Vagina (tissue), 2 donors: ENCODE results near the gene VIPR1. TPM values are rescaled to one million over a fixed set of nuclear protein-coding genes. Genes with fewer than 3 reads are reported as not detected.

Experiments
- DNase-seq, 2 donors: peaks; one replicate each; pipeline ENCODE4 v3.0.0-alpha.2; 2017; ENCODE audit errors: extremely low spot score in 2 of 2
- H3K27ac ChIP-seq: fragments of 200-600 bp; sonication (generic); one replicate; pipeline ENCODE4 v1.5.1; 2019
- H3K27me3 ChIP-seq: fragments of 200-600 bp; sonication (generic); one replicate; pipeline ENCODE4 v1.5.1; 2019
- H3K36me3 ChIP-seq, 2 donors: fragments of 200-600 bp; sonication (generic); one replicate each; pipeline ENCODE4 v1.5.1; 2017 to 2019
- H3K4me1 ChIP-seq: fragments of 200-600 bp; sonication (generic); one replicate; pipeline ENCODE4 v1.5.1; 2019
- H3K4me3 ChIP-seq, 2 donors: fragments of 200-600 bp; sonication (generic); 1 replicate in 1 of 2; 2 replicates in 1 of 2; pipeline ENCODE4 v1.5.1; 2016 to 2019
- H3K9me3 ChIP-seq: fragments of 200-600 bp; sonication (generic); one replicate; pipeline ENCODE4 v1.5.1; 2019
- POLR2A ChIP-seq, 2 donors: fragments of 450-650 bp; IDR thresholded peaks; one replicate each; pipeline ENCODE4 v1.6.1; 2017; ENCODE audit warnings: antibody characterized with exemption in 2 of 2, mild to moderate bottlenecking in 2 of 2, moderate library complexity in 2 of 2
- POLR2AphosphoS5 ChIP-seq, 2 donors: sonication (generic); formaldehyde crosslinking; IDR thresholded peaks; one replicate each; pipeline ENCODE4 v1.9.0; 2017; ENCODE audit warnings: antibody characterized with exemption in 2 of 2, mild to moderate bottlenecking in 2 of 2, low read depth in 1 of 2; ENCODE audit not compliant: insufficient read depth in 1 of 2
- intact Hi-C: fragments of 100-400 bp; cut with DNase I; formaldehyde crosslinking; loops from one replicate; pipeline ENCODE4 v1.15.1; 2023
- total RNA-seq: library from RNA; depleted of rRNA; stranded (reverse); fragments of >200 nt; gene quantifications from one replicate; pipeline ENCODE4 v1.2.3, GENCODE V29; 2016
- TF ChIP-seq, protein P1 (sequence below), 3 experiments: fragments of 450-650 bp in 2 of 3; fragments of 200-600 bp in 1 of 3; sonication (generic) in 1 of 3; IDR thresholded peaks; one replicate each; pipeline ENCODE4 v1.5.1; 2017 to 2019; ENCODE audit warnings: antibody characterized with exemption in 3 of 3, mild to moderate bottlenecking in 2 of 3, moderate library complexity in 2 of 3

VIPR1 gene
- total RNA-seq, 1 donor from 2014 or later = 9.3 TPM

DNA sequence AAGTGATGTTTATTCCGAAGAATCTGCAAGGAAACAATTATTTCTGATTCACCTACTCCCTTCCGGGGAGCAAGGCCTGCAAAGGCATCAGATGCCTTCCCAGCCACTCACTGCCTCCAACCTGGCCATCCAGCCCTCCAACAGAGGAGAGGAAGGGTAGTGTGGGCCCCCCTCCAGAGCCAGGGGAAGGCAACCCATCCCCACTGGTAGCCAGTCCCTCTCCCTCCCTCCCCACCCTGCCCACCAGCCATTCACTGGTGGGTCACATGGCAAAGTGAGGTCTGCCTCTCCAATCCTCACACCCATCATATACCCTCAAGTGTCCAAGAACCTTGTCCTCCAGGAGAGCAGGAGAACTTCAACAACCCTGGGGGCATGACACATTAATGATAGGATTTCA, 2.4 kb upstream of the VIPR1 start:
- H3K4me1 ChIP-seq = peaks cover 21% of the 10 kb centered on the region
- no peak overlapping the region for H3K27ac ChIP-seq
- H3K9me3 ChIP-seq = no peaks in the 10 kb centered on the region
- intact Hi-C loops = no loop called here
- TF ChIP-seq, protein P1, sequence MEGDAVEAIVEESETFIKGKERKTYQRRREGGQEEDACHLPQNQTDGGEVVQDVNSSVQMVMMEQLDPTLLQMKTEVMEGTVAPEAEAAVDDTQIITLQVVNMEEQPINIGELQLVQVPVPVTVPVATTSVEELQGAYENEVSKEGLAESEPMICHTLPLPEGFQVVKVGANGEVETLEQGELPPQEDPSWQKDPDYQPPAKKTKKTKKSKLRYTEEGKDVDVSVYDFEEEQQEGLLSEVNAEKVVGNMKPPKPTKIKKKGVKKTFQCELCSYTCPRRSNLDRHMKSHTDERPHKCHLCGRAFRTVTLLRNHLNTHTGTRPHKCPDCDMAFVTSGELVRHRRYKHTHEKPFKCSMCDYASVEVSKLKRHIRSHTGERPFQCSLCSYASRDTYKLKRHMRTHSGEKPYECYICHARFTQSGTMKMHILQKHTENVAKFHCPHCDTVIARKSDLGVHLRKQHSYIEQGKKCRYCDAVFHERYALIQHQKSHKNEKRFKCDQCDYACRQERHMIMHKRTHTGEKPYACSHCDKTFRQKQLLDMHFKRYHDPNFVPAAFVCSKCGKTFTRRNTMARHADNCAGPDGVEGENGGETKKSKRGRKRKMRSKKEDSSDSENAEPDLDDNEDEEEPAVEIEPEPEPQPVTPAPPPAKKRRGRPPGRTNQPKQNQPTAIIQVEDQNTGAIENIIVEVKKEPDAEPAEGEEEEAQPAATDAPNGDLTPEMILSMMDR (IDR thresholded peaks at IDR 0.05) = no peak
- TF ChIP-seq POLR2AphosphoS5 (IDR thresholded peaks at IDR 0.05; ENCODE audit: insufficient read depth in 1 of 2, low read depth in 1 of 2) (no peak), POLR2A (IDR thresholded peaks at IDR 0.05) (no peak)
- peak in 1 of 2 donors; percentile 89 for DNase-seq
- no peak overlapping the region for H3K4me3 ChIP-seq
- no peaks in the 10 kb centered on the region for H3K27me3 ChIP-seq
- H3K36me3 ChIP-seq = no peaks in the 10 kb centered on the region

DNA sequence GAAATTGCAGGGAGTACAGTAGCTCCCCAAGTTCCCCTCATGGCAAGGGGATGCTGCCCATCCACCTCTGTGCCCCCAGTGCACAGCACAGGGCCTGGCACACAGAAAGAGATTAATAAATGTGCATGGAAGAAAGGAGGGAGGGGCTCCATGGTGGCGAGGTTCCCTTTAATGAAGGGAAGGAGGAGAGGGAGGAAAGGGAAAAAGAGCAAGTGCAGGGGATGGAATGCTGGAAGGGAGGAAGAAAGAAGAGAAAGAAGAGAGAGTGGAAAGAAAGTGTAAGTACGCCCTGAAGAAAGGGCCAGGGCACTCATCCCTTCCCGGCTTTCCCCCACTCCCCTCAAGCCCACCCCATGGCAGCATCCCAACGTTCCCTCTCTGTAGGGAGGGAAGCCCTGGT, 1.5 kb upstream of the VIPR1 start:
- DNase-seq = no peak
- H3K9me3 ChIP-seq = no peaks in the 10 kb centered on the region
- no peaks in the 10 kb centered on the region for H3K36me3 ChIP-seq
- H3K27ac ChIP-seq = no peak overlapping the region
- intact Hi-C loops = no loop called here
- H3K4me3 ChIP-seq = no peak overlapping the region
- H3K4me1 ChIP-seq = peaks cover 21% of the 10 kb centered on the region
- TF ChIP-seq POLR2AphosphoS5 (IDR thresholded peaks at IDR 0.05; ENCODE audit: insufficient read depth in 1 of 2, low read depth in 1 of 2) (no peak), POLR2A (IDR thresholded peaks at IDR 0.05) (no peak)
- TF ChIP-seq, protein P1 (IDR thresholded peaks at IDR 0.05) = no peak
- H3K27me3 ChIP-seq = no peaks in the 10 kb centered on the region

DNA sequence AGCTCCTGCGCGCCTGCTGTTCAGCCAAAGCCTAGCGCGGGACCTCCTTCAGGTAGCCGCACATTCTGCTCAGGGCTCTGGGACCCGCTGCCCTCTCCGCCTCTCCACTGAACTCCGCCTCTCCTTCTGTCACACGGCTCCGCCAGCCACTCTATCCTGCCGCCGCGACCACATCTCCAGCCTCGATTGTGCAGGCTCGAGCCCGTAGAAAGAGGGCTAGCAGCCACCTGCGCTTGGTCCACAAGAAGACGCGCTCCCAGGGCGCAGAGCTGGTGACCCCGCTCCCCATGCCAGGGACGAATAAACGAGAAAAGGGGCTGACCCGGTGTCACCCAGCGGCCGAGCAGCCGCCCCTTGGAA, 1.1 kb upstream of the VIPR1 start:
- peak overlapping the region; percentile 45 to 47 for H3K4me3 ChIP-seq
- no peak overlapping the region for H3K27ac ChIP-seq
- H3K9me3 ChIP-seq = no peaks in the 10 kb centered on the region
- DNase-seq = peak in 1 of 2 donors; percentile 93
- intact Hi-C loops = no loop called here
- H3K4me1 ChIP-seq = peaks cover 21% of the 10 kb centered on the region
- H3K27me3 ChIP-seq = no peaks in the 10 kb centered on the region
- TF ChIP-seq, protein P1 (IDR thresholded peaks at IDR 0.05) = no peak
- TF ChIP-seq POLR2A (IDR thresholded peaks at IDR 0.05) (no peak), POLR2AphosphoS5 (IDR thresholded peaks at IDR 0.05; ENCODE audit: insufficient read depth in 1 of 2, low read depth in 1 of 2) (no peak)
- no peaks in the 10 kb centered on the region for H3K36me3 ChIP-seq

DNA sequence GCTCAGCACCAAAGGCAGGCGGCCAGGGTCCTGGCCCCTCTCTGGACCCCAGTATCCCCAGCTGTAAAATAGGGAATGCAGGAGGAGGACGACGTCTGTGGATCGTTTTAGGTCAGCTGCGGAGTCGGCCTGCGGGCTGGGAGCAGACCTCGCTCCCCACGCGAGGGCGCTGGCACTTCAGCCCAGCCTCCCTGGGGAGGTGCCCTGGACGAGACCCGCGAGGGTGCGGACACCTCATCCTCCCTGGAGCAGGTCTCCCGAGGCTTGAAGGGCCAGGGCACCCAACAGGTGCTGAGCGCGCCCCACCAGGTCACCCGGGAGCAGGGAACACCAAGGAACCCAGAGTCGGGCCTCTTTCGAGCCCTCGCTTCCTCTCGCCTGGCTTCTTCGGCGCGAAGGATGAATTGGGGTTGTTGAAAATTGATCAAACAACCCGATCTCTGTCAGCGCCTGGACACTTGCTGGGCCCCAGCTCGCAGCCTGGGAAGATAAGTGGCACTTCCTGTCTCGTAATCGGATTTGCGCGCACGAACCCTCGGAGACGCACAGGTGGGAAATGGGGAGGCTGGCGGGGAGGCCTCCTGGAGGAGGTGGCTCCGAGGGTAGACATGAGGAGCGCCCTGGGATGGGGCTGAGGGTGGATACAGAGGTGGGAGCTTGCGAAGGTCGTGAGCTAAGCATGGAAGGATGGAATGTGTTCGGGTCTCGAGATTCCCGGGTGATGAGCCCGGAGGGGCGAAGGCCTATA, 588 bp upstream of the VIPR1 start:
- no peaks in the 10 kb centered on the region for H3K27me3 ChIP-seq
- no peaks in the 10 kb centered on the region for H3K9me3 ChIP-seq
- peak; percentile 83 to 95 for DNase-seq
- peaks cover 21% of the 10 kb centered on the region for H3K4me1 ChIP-seq
- no peak overlapping the region for H3K27ac ChIP-seq
- intact Hi-C loops = no loop called here
- TF ChIP-seq POLR2AphosphoS5 (IDR thresholded peaks at IDR 0.05; ENCODE audit: insufficient read depth in 1 of 2, low read depth in 1 of 2) = peak in 1 of 2 donors; percentile 31
- TF ChIP-seq, protein P1 (IDR thresholded peaks at IDR 0.05) = peak in 2 of 3 experiments; percentile 30 to 42
- TF ChIP-seq POLR2A (IDR thresholded peaks at IDR 0.05) = no peak
- peak overlapping the region; percentile 45 to 47 for H3K4me3 ChIP-seq
- H3K36me3 ChIP-seq = no peaks in the 10 kb centered on the region

DNA sequence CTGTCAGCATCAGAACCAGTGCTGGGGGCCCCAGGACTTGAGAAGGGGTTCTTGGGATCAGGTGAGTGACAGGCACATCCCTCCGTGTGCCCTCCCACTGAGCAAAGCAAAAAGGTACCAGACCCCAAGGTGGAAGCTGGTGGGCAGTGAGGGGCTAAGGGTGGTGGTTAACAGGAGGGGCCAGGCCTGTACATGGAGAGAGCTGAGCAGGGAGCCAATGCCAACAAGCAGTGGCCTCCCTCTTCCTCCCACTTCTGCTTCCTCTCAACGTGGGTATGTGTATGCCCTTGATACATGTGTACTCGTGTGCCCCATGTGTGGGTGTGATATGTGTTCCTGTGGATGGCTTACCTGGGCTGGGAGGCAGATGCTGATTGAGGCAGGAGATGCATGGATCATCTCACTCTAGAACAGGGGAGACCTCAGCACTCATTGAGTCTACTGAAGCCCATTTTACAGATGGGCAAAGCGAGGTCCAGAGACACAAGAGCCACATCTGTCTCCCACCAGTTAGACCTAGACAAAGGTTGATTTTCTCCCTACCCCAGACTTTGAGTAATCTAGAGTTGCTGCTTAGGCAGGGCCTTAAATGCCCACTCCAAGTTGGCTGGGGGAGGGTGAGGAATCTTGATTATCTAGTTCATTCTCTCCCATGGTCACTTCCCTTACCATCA, 945 bp downstream of the VIPR1 start:
- no peaks in the 10 kb centered on the region for H3K9me3 ChIP-seq
- H3K4me3 ChIP-seq = peak overlapping the region; percentile 45 to 47
- no peak for DNase-seq
- H3K36me3 ChIP-seq = no peaks in the 10 kb centered on the region
- peak overlapping the region; percentile 31 for H3K27ac ChIP-seq
- H3K27me3 ChIP-seq = no peaks in the 10 kb centered on the region
- intact Hi-C loops = no loop called here
- peaks cover 21% of the 10 kb centered on the region for H3K4me1 ChIP-seq
- TF ChIP-seq, protein P1 (IDR thresholded peaks at IDR 0.05) = no peak
- TF ChIP-seq POLR2A (IDR thresholded peaks at IDR 0.05) (no peak), POLR2AphosphoS5 (IDR thresholded peaks at IDR 0.05; ENCODE audit: insufficient read depth in 1 of 2, low read depth in 1 of 2) (no peak)
